Endothelial cell of umbilical vein (primary cell): ENCODE measurements around the gene MXD4. TPM values are rescaled to one million over a fixed set of nuclear protein-coding genes. Genes with fewer than 3 reads are reported as not detected.

ENCODE experiments used
- BruUV-seq: library from RNA; stranded (reverse); fragments of 400-500 nt; replicated peaks from 2 replicates; lab custom pipeline; 2021; lab: Mats Ljungman, UMichigan
- CTCF ChIA-PET: fragments of 300-600, 350-600 bp; sonication (Branson Sonifier 250); formaldehyde crosslinking; loops from one replicate; lab custom pipeline; 2021; ENCODE audit warnings: antibody characterized with exemption, inconsistent platforms; lab: Charles Lee
- POLR2A ChIA-PET: fragments of 300-600, 350-600 bp; sonication (Branson Sonifier 250); formaldehyde crosslinking; loops from one replicate; lab custom pipeline; 2021; ENCODE audit warnings: antibody characterized with exemption, inconsistent platforms; lab: Charles Lee
- DNase-seq: peaks from one replicate; pipeline ENCODE4 v3.0.0-alpha.2; 2011; ENCODE audit warnings: low read depth, low spot score
- FAIRE-seq: peaks from 2 replicates; lab custom pipeline; 2011; peaks lifted over from hg19 to GRCh38; lab: Jason Lieb, UNC
- H2AFZ ChIP-seq: 2 replicates; pipeline ENCODE4 v1.6.0; 2012; ENCODE audit warnings: low read depth, low read length, control low read depth, inconsistent platforms
- H3K27ac ChIP-seq: 2 replicates; pipeline ENCODE4 v1.5.1; 2011; ENCODE audit warnings: low read depth, mild to moderate bottlenecking, control low read depth, low read length, moderate library complexity; ENCODE audit not compliant: insufficient read depth
- H3K27me3 ChIP-seq, 2 experiments: 2 replicates each; pipeline versions ENCODE4 v1.6.0 to v1.6.1; 2011; ENCODE audit warnings: low read length in 2 of 2, mixed read lengths in 1 of 2; ENCODE audit not compliant: control insufficient read depth in 2 of 2, insufficient read depth in 2 of 2
- H3K36me3 ChIP-seq, 2 experiments: 2 replicates in 1 of 2; 3 replicates in 1 of 2; pipeline ENCODE4 v1.5.1; 2011; ENCODE audit warnings: low read length in 2 of 2, mild to moderate bottlenecking in 1 of 2, moderate library complexity in 1 of 2; ENCODE audit not compliant: control insufficient read depth in 2 of 2, insufficient read depth in 2 of 2; ENCODE audit errors: extremely low read depth in 1 of 2
- H3K4me1 ChIP-seq: 3 replicates; pipeline ENCODE4 v1.5.1; 2011; ENCODE audit warnings: mild to moderate bottlenecking, low read length; ENCODE audit not compliant: control insufficient read depth, insufficient read depth; ENCODE audit errors: extremely low read depth
- H3K4me2 ChIP-seq: 2 replicates; pipeline ENCODE4 v1.6.1; 2011; ENCODE audit warnings: low read length, control low read depth, mixed read lengths; ENCODE audit not compliant: insufficient read depth
- H3K4me3 ChIP-seq, 3 experiments: fragments of 200-600 bp in 1 of 3; sonication (generic), shearing (Covaris generic) in 1 of 3; replicated peaks in 1 of 3; 2 replicates each; pipeline ENCODE4 v1.5.1; 2011 to 2016; ENCODE audit warnings: control low read depth in 3 of 3, low read length in 3 of 3, mild to moderate bottlenecking in 2 of 3, inconsistent platforms in 1 of 3, low read depth in 1 of 3, moderate library complexity in 1 of 3; ENCODE audit not compliant: insufficient read depth in 1 of 3
- H3K79me2 ChIP-seq: 2 replicates; pipeline ENCODE4 v1.6.0; 2012; ENCODE audit warnings: low read length, inconsistent platforms; ENCODE audit not compliant: control insufficient read depth, insufficient read depth
- H3K9ac ChIP-seq: replicated peaks from 2 replicates; pipeline ENCODE3; 2011; ENCODE audit warnings: low read length, control low read depth; ENCODE audit not compliant: insufficient read depth; ENCODE audit errors: extremely low read depth
- H3K9me1 ChIP-seq: replicated peaks from 3 replicates; pipeline ENCODE4 v1.6.0; 2011; ENCODE audit warnings: mild to moderate bottlenecking, low read length; ENCODE audit not compliant: control insufficient read depth, insufficient read depth; ENCODE audit errors: extremely low read depth
- H3K9me3 ChIP-seq: replicated peaks from 2 replicates; pipeline ENCODE4 v1.5.1; 2012; ENCODE audit warnings: low read length, inconsistent platforms; ENCODE audit not compliant: control insufficient read depth, insufficient read depth
- H4K20me1 ChIP-seq: replicated peaks from 2 replicates; pipeline ENCODE3; 2011; ENCODE audit warnings: mild to moderate bottlenecking, low read length; ENCODE audit not compliant: control insufficient read depth, insufficient read depth; ENCODE audit errors: extremely low read depth
- EZH2 ChIP-seq: IDR thresholded peaks from 2 replicates; pipeline ENCODE4 v1.6.1; 2012; ENCODE audit warnings: borderline replicate concordance, low read depth, mild to moderate bottlenecking, moderate library complexity, low read length, inconsistent platforms; ENCODE audit not compliant: severe bottlenecking
- FOS ChIP-seq: IDR thresholded peaks from 2 replicates; pipeline ENCODE4 v1.6.1; 2011; ENCODE audit warnings: mild to moderate bottlenecking, low read length, moderate library complexity, borderline replicate concordance; ENCODE audit not compliant: insufficient read depth
- GATA2 ChIP-seq: IDR thresholded peaks from 2 replicates; pipeline ENCODE4 v1.7.0; 2011; ENCODE audit warnings: low read depth, mild to moderate bottlenecking, moderate library complexity, mixed read lengths, low read length; ENCODE audit not compliant: insufficient read length, insufficient read depth
- JUN ChIP-seq: IDR thresholded peaks from 2 replicates; pipeline ENCODE4 v1.6.1; 2011; ENCODE audit warnings: borderline replicate concordance, low read depth; ENCODE audit not compliant: insufficient read length, insufficient read depth
- MYC ChIP-seq: IDR thresholded peaks from one replicate; pipeline ENCODE4 v1.6.1; 2011; ENCODE audit warnings: mild to moderate bottlenecking, low read depth, low read length
- POLR2A ChIP-seq: IDR thresholded peaks from 2 replicates; pipeline ENCODE4 v1.6.1; 2012; ENCODE audit warnings: low read depth, mild to moderate bottlenecking, control low read depth, low read length
- POLR2AphosphoS5 ChIP-seq: IDR thresholded peaks from 2 replicates; pipeline ENCODE4 v1.6.1; 2012; ENCODE audit warnings: low read depth, mild to moderate bottlenecking, control low read depth, low read length, moderate library complexity; ENCODE audit not compliant: insufficient read depth
- dilution Hi-C: fragments of 300-500 bp; cut with MboI; formaldehyde crosslinking; loops from one replicate; pipeline ENCODE4 v1.15.0; 2019; ENCODE audit warnings: low sequenced_read_pairs; ENCODE audit not compliant: extremely low pct_ligation_motif_present
- intact Hi-C: fragments of 100-400 bp; cut with micrococcal nuclease; formaldehyde crosslinking; loops from one replicate; pipeline ENCODE4 v1.10.0; 2022
- polyA plus RNA-seq, 4 experiments: library from polyadenylated mRNA; depleted of rRNA in 3 of 4; stranded (reverse) in 3 of 4; unstranded in 1 of 4; fragments of >200 nt; gene quantifications; 2 replicates each; pipeline versions ENCODE4 v1.2.1 to v1.2.3, GENCODE V29; 2011 to 2012; ENCODE audit warnings: missing spikeins in 1 of 4
- total RNA-seq: library from RNA; stranded (reverse); gene quantifications from 2 replicates; pipeline ENCODE4 v1.2.3, GENCODE V29; 2021
- TF ChIP-seq, protein P1 (sequence below): IDR thresholded peaks from 2 replicates; pipeline ENCODE4 v1.6.1; 2011; ENCODE audit not compliant: insufficient read depth, insufficient read length
- TF ChIP-seq, protein P2 (sequence below), 2 donors: IDR thresholded peaks; 1 replicate in 1 of 2; 2 replicates in 1 of 2; pipeline ENCODE4 v1.5.1; 2011; ENCODE audit warnings: low read length in 2 of 2, mild to moderate bottlenecking in 2 of 2, moderate library complexity in 2 of 2, control low read depth in 1 of 2, inconsistent platforms in 1 of 2, low read depth in 1 of 2; ENCODE audit not compliant: insufficient read depth in 1 of 2; ENCODE audit errors: extremely low read depth in 1 of 2

Gene MXD4
- total and polyA plus RNA-seq, 2 donors (not counting 3 experiments of a cell fraction or from before 2014, with no cell fraction given): 62.7 to 74.1 TPM

GRCh38 chr4:2269618-2270163 is 7.8 kb upstream of the MXD4 start:
- Histone ChIP-seq H3K27me3 (no peaks in the 10 kb centered on the region), H3K27ac (no peak overlapping the region), H2AFZ (no peak overlapping the region), H4K20me1 (no peaks in the 10 kb centered on the region), H3K4me2 (no peak overlapping the region), H3K79me2 (no peaks in the 10 kb centered on the region), H3K36me3 (no peaks in the 10 kb centered on the region), H3K9me3 (no peaks in the 10 kb centered on the region), H3K9ac (no peak overlapping the region), H3K4me1 (no peaks in the 10 kb centered on the region), H3K4me3 (no peak overlapping the region), H3K9me1 (no peaks in the 10 kb centered on the region)
- TF ChIP-seq FOS (no peak), JUN (no peak), POLR2A (no peak), EZH2 (no peak), MYC (no peak), GATA2 (no peak), POLR2AphosphoS5 (no peak)
- TF ChIP-seq, protein P1, sequence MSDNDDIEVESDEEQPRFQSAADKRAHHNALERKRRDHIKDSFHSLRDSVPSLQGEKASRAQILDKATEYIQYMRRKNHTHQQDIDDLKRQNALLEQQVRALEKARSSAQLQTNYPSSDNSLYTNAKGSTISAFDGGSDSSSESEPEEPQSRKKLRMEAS: no peak
- TF ChIP-seq, protein P2, sequence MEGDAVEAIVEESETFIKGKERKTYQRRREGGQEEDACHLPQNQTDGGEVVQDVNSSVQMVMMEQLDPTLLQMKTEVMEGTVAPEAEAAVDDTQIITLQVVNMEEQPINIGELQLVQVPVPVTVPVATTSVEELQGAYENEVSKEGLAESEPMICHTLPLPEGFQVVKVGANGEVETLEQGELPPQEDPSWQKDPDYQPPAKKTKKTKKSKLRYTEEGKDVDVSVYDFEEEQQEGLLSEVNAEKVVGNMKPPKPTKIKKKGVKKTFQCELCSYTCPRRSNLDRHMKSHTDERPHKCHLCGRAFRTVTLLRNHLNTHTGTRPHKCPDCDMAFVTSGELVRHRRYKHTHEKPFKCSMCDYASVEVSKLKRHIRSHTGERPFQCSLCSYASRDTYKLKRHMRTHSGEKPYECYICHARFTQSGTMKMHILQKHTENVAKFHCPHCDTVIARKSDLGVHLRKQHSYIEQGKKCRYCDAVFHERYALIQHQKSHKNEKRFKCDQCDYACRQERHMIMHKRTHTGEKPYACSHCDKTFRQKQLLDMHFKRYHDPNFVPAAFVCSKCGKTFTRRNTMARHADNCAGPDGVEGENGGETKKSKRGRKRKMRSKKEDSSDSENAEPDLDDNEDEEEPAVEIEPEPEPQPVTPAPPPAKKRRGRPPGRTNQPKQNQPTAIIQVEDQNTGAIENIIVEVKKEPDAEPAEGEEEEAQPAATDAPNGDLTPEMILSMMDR (IDR thresholded peaks at IDR 0.05; ENCODE audit: extremely low read depth in 1 of 2, insufficient read depth in 1 of 2, low read depth in 1 of 2, low read length in 2 of 2): no peak
- ChIA-PET POLR2A (no interaction called here), CTCF (no interaction called here)
- no TSS peak for BruUV-seq
- intact Hi-C loops: no loop called here
- no peak for FAIRE-seq
- dilution Hi-C loops: no loop called here
- DNase-seq: no peak
